DMS79 treated with DMSO at 0.1 percent for 48 hours (cell line): Measurements from ENCODE around the gene TBX2.

Source experiments
- DNase-seq: peaks from one replicate; lab custom pipeline; 2025; lab: John Stamatoyannopoulos, UW

Gene TBX2

GRCh38 chr17:61387511-61388305 is 11.9 kb upstream of the TBX2 start:
- DNase-seq: no peak

GRCh38 chr17:61388561-61389356 is 10.9 kb upstream of the TBX2 start:
- no peak for DNase-seq

GRCh38 chr17:61389670-61390478 is 9.8 kb upstream of the TBX2 start:
- DNase-seq: no peak

GRCh38 chr17:61390479-61390791 is 9.2 kb upstream of the TBX2 start:
- DNase-seq: no peak

GRCh38 chr17:61391595-61392291 is 7.9 kb upstream of the TBX2 start:
- DNase-seq: no peak

GRCh38 chr17:61392679-61393078 is 7.0 kb upstream of the TBX2 start:
- DNase-seq: no peak

- DNase-seq: no peak
Measured at GRCh38 chr17:61393550-61393903, 6.1 kb upstream of the TBX2 start.

GRCh38 chr17:61393904-61394629 is 5.6 kb upstream of the TBX2 start:
- no peak for DNase-seq

- DNase-seq: no peak
Measured at GRCh38 chr17:61394630-61395408, 4.8 kb upstream of the TBX2 start.

- no peak for DNase-seq
Measured at GRCh38 chr17:61395409-61395982, 4.1 kb upstream of the TBX2 start.

- DNase-seq: no peak
Measured at GRCh38 chr17:61395983-61396585, 3.6 kb upstream of the TBX2 start.

- no peak for DNase-seq
Measured at GRCh38 chr17:61396586-61397085, 3.0 kb upstream of the TBX2 start.

GRCh38 chr17:61397086-61397842 is 2.4 kb upstream of the TBX2 start:
- DNase-seq: no peak

- DNase-seq: no peak
Measured at GRCh38 chr17:61398721-61399130, 917 bp upstream of the TBX2 start.

- no peak for DNase-seq
Measured at GRCh38 chr17:61400066-61400716, 548 bp downstream of the TBX2 start.

GRCh38 chr17:61400717-61401388 is 1.2 kb downstream of the TBX2 start:
- no peak for DNase-seq

GRCh38 chr17:61401389-61402072 is 1.9 kb downstream of the TBX2 start:
- DNase-seq: no peak
